Stimulated activated effector memory CD8-positive, alpha-beta T cell treated with anti-CD3 and anti-CD28 coated beads, Interleukin-12 subunit alpha, Interleukin-12 subunit beta, amount 100 ng/mL, for 72 hours (primary cell): Measurements from ENCODE around the gene NIT2.
"Not testable (repeated sequence)": the region's sequence is repeated elsewhere in the genome, so short reads cannot be mapped to it uniquely, and the experiment has no call there.

Experiments
- ATAC-seq: fragments of 150-1000 bp; cut with Tn5 transposase; 2 replicates; pipeline ENCODE4 v1.10.0; 2021
- DNase-seq, 2 donors: peaks; one replicate each; pipeline ENCODE4 v3.0.0; 2021 to 2022; ENCODE audit warnings: low spot score in 2 of 2
- H3K27ac Mint-ChIP-seq: one replicate; pipeline ENCODE4 v1.8.0; 2022; ENCODE audit warnings: mild to moderate bottlenecking, mixed read lengths
- H3K36me3 Mint-ChIP-seq: one replicate; pipeline ENCODE4 v1.8.0; 2022; ENCODE audit warnings: mild to moderate bottlenecking, mixed read lengths
- H3K4me1 Mint-ChIP-seq: one replicate; pipeline ENCODE4 v1.8.0; 2022; ENCODE audit warnings: mixed read lengths
- H3K4me3 Mint-ChIP-seq: one replicate; pipeline ENCODE4 v1.8.0; 2022; ENCODE audit warnings: mild to moderate bottlenecking, mixed read lengths
- H3K9me3 Mint-ChIP-seq: one replicate; pipeline ENCODE4 v1.8.0; 2022; ENCODE audit warnings: mixed read lengths

NIT2 gene

GRCh38 chr3:100334488-100335351 is at the start of gene NIT2:
Gene NIT2 (plus strand): TSS chr3:100334757. CDS start chr3:100334792, 35 bp downstream.
- Mint-ChIP-seq H3K36me3 (peaks cover 24% of the 10 kb centered on the region), H3K27ac (peak within 1 kb of the TSS; percentile 97), H3K9me3 (no peaks in the 10 kb centered on the region), H3K4me1 (peaks cover 20% of the 10 kb centered on the region), H3K4me3 (peak within 1 kb of the TSS; percentile 96)
- peak; percentile 98 for ATAC-seq
- DNase-seq: peak; percentile 70 to 86

- DNase-seq: no peak
- peaks cover 71% of the 10 kb centered on the region for H3K36me3 Mint-ChIP-seq
- H3K9me3 Mint-ChIP-seq: no peaks in the 10 kb centered on the region
- no peak overlapping the region for H3K4me3 Mint-ChIP-seq
- H3K4me1 Mint-ChIP-seq: no peaks in the 10 kb centered on the region
- H3K27ac Mint-ChIP-seq: no peak overlapping the region
- ATAC-seq: no peak
Observed at GRCh38 chr3:100288288-100288894, 46.2 kb upstream of the NIT2 start.

- no peaks in the 10 kb centered on the region for H3K9me3 Mint-ChIP-seq
- peak overlapping the region; percentile 67 for H3K27ac Mint-ChIP-seq
- no peaks in the 10 kb centered on the region for H3K4me1 Mint-ChIP-seq
- ATAC-seq: no peak
- no peak overlapping the region for H3K4me3 Mint-ChIP-seq
- no peak for DNase-seq
- peaks cover 64% of the 10 kb centered on the region for H3K36me3 Mint-ChIP-seq
Observed at GRCh38 chr3:100289339-100289738, 45.2 kb upstream of the NIT2 start.

GRCh38 chr3:100295089-100295488 is 39.5 kb upstream of the NIT2 start:
- Mint-ChIP-seq H3K36me3 (peaks cover 77% of the 10 kb centered on the region), H3K9me3 (no peaks in the 10 kb centered on the region), H3K4me3 (no peak overlapping the region), H3K4me1 (no peaks in the 10 kb centered on the region), H3K27ac (no peak overlapping the region)
- ATAC-seq (no peak), DNase-seq (no peak)

- no peaks in the 10 kb centered on the region for H3K4me1 Mint-ChIP-seq
- H3K27ac Mint-ChIP-seq: no peak overlapping the region
- no peak for DNase-seq
- H3K36me3 Mint-ChIP-seq: peaks cover 83% of the 10 kb centered on the region
- no peak for ATAC-seq
- H3K4me3 Mint-ChIP-seq: no peak overlapping the region
- no peaks in the 10 kb centered on the region for H3K9me3 Mint-ChIP-seq
Observed at GRCh38 chr3:100297784-100298183, 36.8 kb upstream of the NIT2 start.

GRCh38 chr3:100299016-100299415 is 35.5 kb upstream of the NIT2 start:
- Mint-ChIP-seq H3K36me3 (peaks cover 85% of the 10 kb centered on the region), H3K4me3 (no peak overlapping the region), H3K9me3 (no peaks in the 10 kb centered on the region), H3K27ac (no peak overlapping the region), H3K4me1 (no peaks in the 10 kb centered on the region)
- DNase-seq (no peak), ATAC-seq (no peak)

GRCh38 chr3:100306695-100307094 is 27.9 kb upstream of the NIT2 start:
- DNase-seq: no peak
- no peaks in the 10 kb centered on the region for H3K9me3 Mint-ChIP-seq
- no peak overlapping the region for H3K27ac Mint-ChIP-seq
- ATAC-seq: no peak
- no peaks in the 10 kb centered on the region for H3K4me1 Mint-ChIP-seq
- H3K36me3 Mint-ChIP-seq: peaks cover 73% of the 10 kb centered on the region
- H3K4me3 Mint-ChIP-seq: no peak overlapping the region

- DNase-seq (no peak), ATAC-seq (no peak)
- H3K9me3 Mint-ChIP-seq: no peaks in the 10 kb centered on the region
- H3K27ac Mint-ChIP-seq: no peak overlapping the region
- no peaks in the 10 kb centered on the region for H3K4me1 Mint-ChIP-seq
- peaks cover 70% of the 10 kb centered on the region for H3K36me3 Mint-ChIP-seq
- H3K4me3 Mint-ChIP-seq: no peak overlapping the region
Observed at GRCh38 chr3:100310355-100310965, 24.1 kb upstream of the NIT2 start.

- no peaks in the 10 kb centered on the region for H3K9me3 Mint-ChIP-seq
- H3K27ac Mint-ChIP-seq: no peak overlapping the region
- ATAC-seq (no peak), DNase-seq (no peak)
- no peak overlapping the region for H3K4me3 Mint-ChIP-seq
- no peaks in the 10 kb centered on the region for H3K4me1 Mint-ChIP-seq
- peaks cover 70% of the 10 kb centered on the region for H3K36me3 Mint-ChIP-seq
Observed at GRCh38 chr3:100311011-100311410, 23.5 kb upstream of the NIT2 start.

GRCh38 chr3:100316641-100317069 is 17.9 kb upstream of the NIT2 start:
- H3K9me3 Mint-ChIP-seq: no peaks in the 10 kb centered on the region
- H3K36me3 Mint-ChIP-seq: peaks cover 49% of the 10 kb centered on the region
- no peak overlapping the region for H3K4me3 Mint-ChIP-seq
- peak in 1 of 2 donors; percentile 56 for DNase-seq
- no peak overlapping the region for H3K27ac Mint-ChIP-seq
- H3K4me1 Mint-ChIP-seq: peaks cover 7% of the 10 kb centered on the region
- ATAC-seq: peak; percentile 61

- Mint-ChIP-seq H3K4me1 (peaks cover 7% of the 10 kb centered on the region), H3K9me3 (no peaks in the 10 kb centered on the region), H3K36me3 (peaks cover 44% of the 10 kb centered on the region), H3K4me3 (no peak overlapping the region), H3K27ac (peak overlapping the region; percentile 6)
- ATAC-seq (peak; percentile 56), DNase-seq (no peak)
Observed at GRCh38 chr3:100317912-100318311, 16.6 kb upstream of the NIT2 start.

GRCh38 chr3:100319951-100320350 is 14.6 kb upstream of the NIT2 start:
- DNase-seq (no peak), ATAC-seq (no peak)
- H3K4me1 Mint-ChIP-seq: peaks cover 7% of the 10 kb centered on the region
- H3K9me3 Mint-ChIP-seq: no peaks in the 10 kb centered on the region
- H3K27ac Mint-ChIP-seq: no peak overlapping the region
- peaks cover 43% of the 10 kb centered on the region for H3K36me3 Mint-ChIP-seq
- H3K4me3 Mint-ChIP-seq: no peak overlapping the region

GRCh38 chr3:100324044-100324443 is 10.5 kb upstream of the NIT2 start:
- Mint-ChIP-seq H3K4me3 (no peak overlapping the region), H3K27ac (no peak overlapping the region), H3K4me1 (no peaks in the 10 kb centered on the region), H3K9me3 (no peaks in the 10 kb centered on the region), H3K36me3 (peaks cover 36% of the 10 kb centered on the region)
- ATAC-seq: no peak
- no peak for DNase-seq

GRCh38 chr3:100325827-100326226 is 8.7 kb upstream of the NIT2 start:
- no peak for ATAC-seq
- DNase-seq: no peak
- no peak overlapping the region for H3K27ac Mint-ChIP-seq
- H3K36me3 Mint-ChIP-seq: peaks cover 23% of the 10 kb centered on the region
- H3K9me3 Mint-ChIP-seq: no peaks in the 10 kb centered on the region
- H3K4me1 Mint-ChIP-seq: no peaks in the 10 kb centered on the region
- no peak overlapping the region for H3K4me3 Mint-ChIP-seq

- H3K27ac Mint-ChIP-seq, ATAC-seq, H3K4me1 Mint-ChIP-seq, DNase-seq, H3K4me3 Mint-ChIP-seq, H3K9me3 Mint-ChIP-seq: not testable (repeated sequence)
- peaks cover 21% of the 10 kb centered on the region for H3K36me3 Mint-ChIP-seq
Observed at GRCh38 chr3:100327377-100327776, 7.2 kb upstream of the NIT2 start.
